Measurements from ENCODE around the gene ACAT2.
"Not testable (repeated sequence)": the region's sequence is repeated elsewhere in the genome, so short reads cannot be mapped to it uniquely, and the experiment has no call there.

ACAT2 gene

GRCh38 chr6:159815410-159815809, 53.6 kb downstream of the ACAT2 start:
- no peak for DNase-seq
- ATAC-seq (replicated peaks): no peak
- H3K4me1 Mint-ChIP-seq (ENCODE audit: low read depth in 2 of 2): peaks cover 12 to 13% of the 10 kb centered on the region in 2 donors
- no peaks in the 10 kb centered on the region for H3K9me3 Mint-ChIP-seq
- no peaks in the 10 kb centered on the region for H3K36me3 Mint-ChIP-seq (ENCODE audit: insufficient read depth)
- no peaks in the 10 kb centered on the region for H3K27me3 Mint-ChIP-seq
- no peak overlapping the region for H3K4me3 Mint-ChIP-seq
- H3K27ac Mint-ChIP-seq: no peak overlapping the region

- H3K4me1 Mint-ChIP-seq (ENCODE audit: low read depth in 2 of 2): peaks cover 16% of the 10 kb centered on the region in 2 donors
- H3K4me3 Mint-ChIP-seq; H3K9me3 Mint-ChIP-seq; H3K36me3 Mint-ChIP-seq (ENCODE audit: insufficient read depth); DNase-seq; H3K27ac Mint-ChIP-seq; H3K27me3 Mint-ChIP-seq; ATAC-seq (replicated peaks): not testable (repeated sequence)
Measured at GRCh38 chr6:159816775-159817174, 54.9 kb downstream of the ACAT2 start.

DNA sequence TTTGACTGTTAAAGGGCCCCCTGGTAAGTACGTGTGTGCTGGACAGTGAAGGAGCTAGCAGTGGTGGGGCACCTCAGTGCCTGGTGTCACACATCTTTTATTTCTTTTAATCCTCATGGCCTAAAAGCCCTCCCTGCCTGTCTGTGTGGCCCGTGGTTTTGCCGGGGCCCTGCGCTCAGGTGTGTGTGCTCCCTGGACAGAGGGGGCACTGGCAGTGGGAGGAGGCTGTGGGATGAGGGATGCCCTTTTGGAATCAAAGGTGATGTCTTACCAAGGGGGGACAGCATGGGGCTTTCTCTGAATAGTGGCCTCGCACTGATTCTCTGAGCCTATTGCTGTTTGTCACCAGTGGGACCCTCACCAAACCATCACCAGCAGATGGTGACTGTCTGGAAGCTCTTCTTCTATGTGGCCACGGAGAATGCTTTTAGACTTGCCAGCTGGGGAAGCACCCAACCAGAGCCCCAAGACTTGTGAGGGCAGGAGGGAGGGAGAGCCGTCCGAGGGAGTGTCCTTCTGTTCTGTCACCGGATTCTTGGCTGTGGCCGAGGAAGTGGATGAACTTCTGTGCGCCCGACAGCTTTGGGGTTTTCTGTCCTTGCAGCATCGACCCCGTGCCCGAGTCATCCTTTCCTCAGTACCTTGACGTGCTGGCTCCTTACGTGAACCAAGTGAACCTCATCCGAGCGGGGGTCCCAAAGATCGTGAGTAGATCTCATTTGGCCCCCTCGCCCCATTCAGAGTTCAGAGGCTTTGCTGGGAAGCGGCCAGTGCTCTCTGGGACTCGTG, 56.3 kb downstream of the ACAT2 start:
- DNase-seq (no peak), ATAC-seq (replicated peaks) (no peak)
- H3K4me1 Mint-ChIP-seq (ENCODE audit: low read depth in 2 of 2): peaks cover 16% of the 10 kb centered on the region in 2 donors
- H3K27ac Mint-ChIP-seq: no peak overlapping the region
- peaks cover 0 to 7% of the 10 kb centered on the region in 2 donors for H3K27me3 Mint-ChIP-seq
- H3K9me3 Mint-ChIP-seq: no peaks in the 10 kb centered on the region
- H3K4me3 Mint-ChIP-seq: no peak overlapping the region
- no peaks in the 10 kb centered on the region for H3K36me3 Mint-ChIP-seq (ENCODE audit: insufficient read depth)

GRCh38 chr6:159819098-159819497, 57.3 kb downstream of the ACAT2 start:
- Mint-ChIP-seq H3K27me3 (peaks cover 0 to 10% of the 10 kb centered on the region in 2 donors), H3K4me1 (ENCODE audit: low read depth in 2 of 2) (peaks cover 16% of the 10 kb centered on the region in 2 donors), H3K27ac (peak overlapping the region in 1 of 2 donors; percentile 62), H3K36me3 (ENCODE audit: insufficient read depth) (no peaks in the 10 kb centered on the region), H3K4me3 (peak overlapping the region in 1 of 2 donors; percentile 74), H3K9me3 (no peaks in the 10 kb centered on the region)
- ATAC-seq (replicated peaks): no peak
- no peak for DNase-seq

DNA sequence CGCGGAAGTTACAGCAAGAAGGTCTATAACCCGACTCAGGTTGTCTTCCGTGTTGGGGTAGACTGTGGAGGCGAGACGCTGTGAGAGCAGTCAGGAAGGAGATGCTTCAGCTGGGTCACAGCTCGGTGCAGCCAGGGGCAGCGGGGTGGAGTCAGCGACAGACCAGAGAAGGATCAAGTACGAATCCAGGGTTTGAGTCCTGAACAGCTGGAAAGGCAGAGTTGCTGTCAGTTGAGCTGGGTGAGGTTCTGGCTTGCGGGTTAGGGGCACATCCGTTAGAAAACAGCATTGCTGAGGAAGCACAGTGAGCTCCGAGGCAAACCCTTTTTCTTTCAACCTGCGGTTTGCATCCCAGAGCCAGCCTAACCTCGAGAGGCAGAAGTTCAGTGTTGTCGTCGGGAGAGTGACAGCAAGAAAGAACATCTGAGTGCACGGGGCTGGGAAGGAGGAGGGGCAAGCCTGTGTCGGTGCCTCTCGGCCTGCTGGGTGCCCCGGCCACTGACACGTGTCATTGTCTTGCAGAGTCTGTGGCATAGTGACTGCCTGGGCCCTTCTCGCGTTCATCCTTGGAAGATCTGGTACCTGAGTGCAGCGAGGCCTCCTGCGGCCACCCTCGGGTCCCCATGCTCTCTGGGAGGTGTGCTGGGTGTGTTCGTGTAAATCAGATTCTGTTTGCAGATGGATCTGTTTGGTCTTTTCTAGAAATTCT, 58.2 kb downstream of the ACAT2 start:
- Mint-ChIP-seq H3K27ac (peak overlapping the region; percentile 54 to 62), H3K4me3 (peak overlapping the region; percentile 72 to 74), H3K9me3 (no peaks in the 10 kb centered on the region), H3K36me3 (ENCODE audit: insufficient read depth) (no peaks in the 10 kb centered on the region), H3K4me1 (ENCODE audit: low read depth in 2 of 2) (peaks cover 16% of the 10 kb centered on the region in 2 donors), H3K27me3 (peaks cover 0 to 10% of the 10 kb centered on the region in 2 donors)
- ATAC-seq (replicated peaks) (peak; percentile 80), DNase-seq (peak in 1 of 3 experiments; percentile 4)

DNA sequence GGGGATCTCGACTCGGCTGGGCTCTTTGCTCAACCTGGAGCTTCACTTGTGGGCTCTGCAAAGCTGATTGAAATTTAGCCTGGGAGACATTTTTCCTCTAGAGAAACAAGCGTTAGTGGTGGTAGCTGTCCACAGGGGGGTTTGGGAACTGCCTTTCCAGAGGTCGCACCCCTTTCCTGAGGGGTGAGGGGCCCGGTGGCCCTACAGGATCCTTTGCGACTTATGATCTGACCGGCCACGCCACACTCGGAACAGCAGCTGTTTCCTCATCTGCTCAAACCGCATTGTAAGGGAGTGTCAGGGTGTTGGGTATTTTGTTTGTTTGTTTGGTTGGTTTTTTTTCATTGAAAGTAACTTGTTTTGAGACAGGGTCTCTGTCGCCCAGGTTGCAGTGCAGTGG, 59.3 kb downstream of the ACAT2 start:
- H3K27ac Mint-ChIP-seq: no peak overlapping the region
- H3K36me3 Mint-ChIP-seq (ENCODE audit: insufficient read depth): no peaks in the 10 kb centered on the region
- H3K4me3 Mint-ChIP-seq: no peak overlapping the region
- no peaks in the 10 kb centered on the region for H3K9me3 Mint-ChIP-seq
- no peak for ATAC-seq (replicated peaks)
- no peak for DNase-seq
- peaks cover 16% of the 10 kb centered on the region in 2 donors for H3K4me1 Mint-ChIP-seq (ENCODE audit: low read depth in 2 of 2)
- peaks cover 0 to 10% of the 10 kb centered on the region in 2 donors for H3K27me3 Mint-ChIP-seq

DNA sequence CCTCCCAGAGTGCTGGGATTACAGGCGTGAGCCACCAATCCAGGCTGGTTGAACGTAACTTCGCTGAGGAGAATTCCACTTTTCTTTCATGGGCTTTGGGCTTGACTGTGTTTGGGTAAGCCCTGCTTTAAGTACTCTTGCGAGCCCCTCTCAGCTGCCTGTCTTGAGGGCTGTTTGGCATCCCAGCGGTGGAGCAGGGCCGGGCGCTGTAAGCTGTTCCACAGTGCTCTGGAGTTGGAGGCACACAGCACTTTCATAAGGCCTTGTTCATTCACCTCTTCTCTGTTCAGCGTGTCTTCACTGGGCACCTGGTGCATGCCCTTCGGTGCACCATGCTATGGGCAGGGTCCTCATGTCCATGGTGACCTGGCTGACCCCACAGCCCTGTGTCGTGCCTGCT, 59.9 kb downstream of the ACAT2 start:
- no peak overlapping the region for H3K27ac Mint-ChIP-seq
- H3K4me1 Mint-ChIP-seq (ENCODE audit: low read depth in 2 of 2): peaks cover 16% of the 10 kb centered on the region in 2 donors
- no peaks in the 10 kb centered on the region for H3K36me3 Mint-ChIP-seq (ENCODE audit: insufficient read depth)
- H3K9me3 Mint-ChIP-seq: no peaks in the 10 kb centered on the region
- H3K4me3 Mint-ChIP-seq: no peak overlapping the region
- ATAC-seq (replicated peaks): no peak
- H3K27me3 Mint-ChIP-seq: peaks cover 0 to 10% of the 10 kb centered on the region in 2 donors
- DNase-seq: no peak

- peaks cover 0 to 10% of the 10 kb centered on the region in 2 donors for H3K27me3 Mint-ChIP-seq
- H3K4me3 Mint-ChIP-seq: no peak overlapping the region
- no peaks in the 10 kb centered on the region for H3K9me3 Mint-ChIP-seq
- ATAC-seq (replicated peaks) (no peak), DNase-seq (no peak)
- H3K36me3 Mint-ChIP-seq (ENCODE audit: insufficient read depth): no peaks in the 10 kb centered on the region
- H3K27ac Mint-ChIP-seq: no peak overlapping the region
- peaks cover 16% of the 10 kb centered on the region in 2 donors for H3K4me1 Mint-ChIP-seq (ENCODE audit: low read depth in 2 of 2)
Measured at GRCh38 chr6:159823953-159824352, 62.1 kb downstream of the ACAT2 start.

- H3K36me3 Mint-ChIP-seq (ENCODE audit: insufficient read depth); H3K27ac Mint-ChIP-seq; DNase-seq; ATAC-seq (replicated peaks); H3K27me3 Mint-ChIP-seq; H3K4me3 Mint-ChIP-seq; H3K9me3 Mint-ChIP-seq: not testable (repeated sequence)
- H3K4me1 Mint-ChIP-seq (ENCODE audit: low read depth in 2 of 2): peaks cover 11 to 12% of the 10 kb centered on the region in 2 donors
Measured at GRCh38 chr6:159824690-159825089, 62.8 kb downstream of the ACAT2 start.

GRCh38 chr6:159826004-159826403, 64.2 kb downstream of the ACAT2 start:
- ATAC-seq (replicated peaks) (no peak), DNase-seq (no peak)
- Mint-ChIP-seq H3K27me3 (peaks cover 7 to 21% of the 10 kb centered on the region in 2 donors), H3K36me3 (ENCODE audit: insufficient read depth) (no peaks in the 10 kb centered on the region), H3K4me1 (ENCODE audit: low read depth in 2 of 2) (peaks cover 0 to 5% of the 10 kb centered on the region in 2 donors), H3K9me3 (no peaks in the 10 kb centered on the region), H3K4me3 (no peak overlapping the region), H3K27ac (no peak overlapping the region)

DNA sequence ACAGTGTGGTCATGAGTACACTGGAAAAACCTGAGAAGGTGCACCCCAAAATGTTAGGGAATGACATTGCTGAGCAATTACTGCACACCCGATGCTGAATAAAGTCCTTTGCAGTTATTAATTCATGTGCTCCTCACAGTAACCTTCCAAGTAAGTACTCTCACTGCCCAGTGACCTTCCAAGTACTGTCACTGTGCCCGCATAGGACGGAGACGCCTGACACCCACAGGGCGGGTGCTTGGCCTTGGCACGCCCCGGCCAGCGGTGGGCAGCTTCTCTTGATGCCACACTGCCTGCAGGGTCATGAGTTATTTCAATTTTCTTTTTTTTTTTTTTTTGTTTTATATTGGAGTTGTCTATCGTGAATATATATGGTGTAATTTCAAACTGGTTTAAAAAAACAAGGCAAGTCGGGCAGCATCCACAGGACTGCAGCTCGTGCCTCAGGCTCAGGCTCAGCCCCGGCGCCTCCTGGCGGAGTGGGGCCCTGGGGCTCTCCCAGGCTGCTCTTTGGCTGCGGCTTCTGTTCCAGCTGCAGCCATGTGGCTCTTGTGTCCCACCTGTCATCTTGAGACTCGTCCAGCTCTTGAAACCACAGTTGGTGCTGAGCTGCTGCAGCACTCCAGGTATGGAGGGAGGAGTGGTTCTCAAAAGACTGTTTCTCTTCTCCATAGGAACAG, 65.3 kb downstream of the ACAT2 start:
- peaks cover 0 to 6% of the 10 kb centered on the region in 2 donors for H3K4me1 Mint-ChIP-seq (ENCODE audit: low read depth in 2 of 2)

GRCh38 chr6:159828074-159828473, 66.2 kb downstream of the ACAT2 start:
- H3K9me3 Mint-ChIP-seq: no peaks in the 10 kb centered on the region
- peaks cover 9 to 21% of the 10 kb centered on the region in 2 donors for H3K27me3 Mint-ChIP-seq
- H3K4me1 Mint-ChIP-seq (ENCODE audit: low read depth in 2 of 2): peaks cover 0 to 6% of the 10 kb centered on the region in 2 donors
- DNase-seq (no peak), ATAC-seq (replicated peaks) (no peak)
- no peak overlapping the region for H3K27ac Mint-ChIP-seq
- H3K36me3 Mint-ChIP-seq (ENCODE audit: insufficient read depth): no peaks in the 10 kb centered on the region
- no peak overlapping the region for H3K4me3 Mint-ChIP-seq

More for the DNA sequence above, 65.3 kb downstream of the ACAT2 start:
- Mint-ChIP-seq H3K27ac (no peak overlapping the region), H3K4me3 (no peak overlapping the region), H3K36me3 (ENCODE audit: insufficient read depth) (no peaks in the 10 kb centered on the region), H3K9me3 (no peaks in the 10 kb centered on the region), H3K27me3 (peaks cover 9 to 27% of the 10 kb centered on the region in 2 donors)
- DNase-seq: no peak
- no peak for ATAC-seq (replicated peaks)
